ENCODE measurements around the gene ZMYND19.
"Not testable (repeated sequence)": the region's sequence is repeated elsewhere in the genome, so short reads cannot be mapped to it uniquely, and the experiment has no call there.

The ZMYND19 gene

DNA sequence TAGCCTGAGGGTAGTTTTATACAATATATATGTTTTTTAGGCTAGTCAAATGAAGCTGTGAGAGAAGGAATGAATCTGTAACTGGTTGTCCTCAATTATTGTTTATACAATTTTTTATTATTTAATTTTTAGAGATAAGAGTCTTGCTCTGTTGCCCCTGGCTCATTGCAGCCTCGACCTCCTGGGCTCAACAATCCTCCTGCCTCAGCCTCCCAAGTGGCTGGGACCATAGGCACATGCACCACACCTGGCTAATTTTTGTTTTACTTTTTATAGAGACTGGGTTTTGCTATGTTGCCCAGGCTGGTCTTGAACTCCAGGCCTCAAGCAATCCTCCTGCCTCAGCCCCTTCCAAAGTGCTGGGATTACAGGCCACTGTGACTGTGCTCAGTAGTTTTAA lies 36.0 kb downstream of the ZMYND19 start:
- Histone ChIP-seq H3K27ac (ENCODE audit: low read depth, low read length) (no peak overlapping the region), H3K79me2 (ENCODE audit: control insufficient read depth, low read length) (peaks cover 22% of the 10 kb centered on the region), H3K4me1 (ENCODE audit: control insufficient read depth, low read length) (peaks cover 21% of the 10 kb centered on the region), H3F3A (ENCODE audit: control insufficient read depth, insufficient read depth) (peaks cover 17% of the 10 kb centered on the region), H3K27me3 (ENCODE audit: control insufficient read depth, low read length) (no peaks in the 10 kb centered on the region), H3K36me3 (ENCODE audit: control insufficient read depth, low read length) (peaks cover 55% of the 10 kb centered on the region), H3K4me3 (ENCODE audit: low read length) (no peak overlapping the region), H3K9me3 (ENCODE audit: control insufficient read depth, insufficient read depth, low read length) (no peaks in the 10 kb centered on the region), H3K9me2 (replicated peaks; ENCODE audit: control insufficient read depth, low read length) (no peaks in the 10 kb centered on the region), H4K20me1 (ENCODE audit: control insufficient read depth, insufficient read depth, low read depth, low read length) (no peaks in the 10 kb centered on the region), H3K4me2 (ENCODE audit: low read length) (no peak overlapping the region)
- TF ChIP-seq, protein P1, sequence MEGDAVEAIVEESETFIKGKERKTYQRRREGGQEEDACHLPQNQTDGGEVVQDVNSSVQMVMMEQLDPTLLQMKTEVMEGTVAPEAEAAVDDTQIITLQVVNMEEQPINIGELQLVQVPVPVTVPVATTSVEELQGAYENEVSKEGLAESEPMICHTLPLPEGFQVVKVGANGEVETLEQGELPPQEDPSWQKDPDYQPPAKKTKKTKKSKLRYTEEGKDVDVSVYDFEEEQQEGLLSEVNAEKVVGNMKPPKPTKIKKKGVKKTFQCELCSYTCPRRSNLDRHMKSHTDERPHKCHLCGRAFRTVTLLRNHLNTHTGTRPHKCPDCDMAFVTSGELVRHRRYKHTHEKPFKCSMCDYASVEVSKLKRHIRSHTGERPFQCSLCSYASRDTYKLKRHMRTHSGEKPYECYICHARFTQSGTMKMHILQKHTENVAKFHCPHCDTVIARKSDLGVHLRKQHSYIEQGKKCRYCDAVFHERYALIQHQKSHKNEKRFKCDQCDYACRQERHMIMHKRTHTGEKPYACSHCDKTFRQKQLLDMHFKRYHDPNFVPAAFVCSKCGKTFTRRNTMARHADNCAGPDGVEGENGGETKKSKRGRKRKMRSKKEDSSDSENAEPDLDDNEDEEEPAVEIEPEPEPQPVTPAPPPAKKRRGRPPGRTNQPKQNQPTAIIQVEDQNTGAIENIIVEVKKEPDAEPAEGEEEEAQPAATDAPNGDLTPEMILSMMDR (IDR thresholded peaks at IDR 0.05; ENCODE audit: low read depth, low read length, poor library complexity, severe bottlenecking) = no peak
- no peak for TF ChIP-seq EZH2phosphoT487 (IDR thresholded peaks at IDR 0.05; ENCODE audit: borderline replicate concordance, low read length)

DNA sequence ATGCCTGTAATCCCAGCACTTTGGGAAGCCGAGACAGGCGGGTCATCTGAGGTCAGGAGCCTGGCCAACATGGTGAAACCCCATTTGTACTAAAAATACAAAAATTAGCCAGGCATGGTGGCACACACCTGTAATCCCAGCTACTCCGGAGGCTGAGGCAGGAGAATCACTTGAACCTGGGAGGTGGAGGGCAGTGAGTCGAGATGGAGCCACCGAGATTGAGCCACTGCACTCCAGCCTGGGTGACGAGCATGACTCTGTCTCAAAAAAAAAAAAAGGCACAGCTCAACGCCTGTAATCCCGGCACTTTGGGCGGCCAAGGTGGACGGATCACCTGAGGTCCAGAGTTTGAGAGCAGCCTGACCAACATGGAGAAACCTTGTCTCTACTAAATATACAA lies 36.7 kb downstream of the ZMYND19 start:
- H3K27me3 ChIP-seq (ENCODE audit: control insufficient read depth, low read length); H3K4me3 ChIP-seq (ENCODE audit: low read length); H3K4me2 ChIP-seq (ENCODE audit: low read length); H3K9me3 ChIP-seq (ENCODE audit: control insufficient read depth, insufficient read depth, low read length); H4K20me1 ChIP-seq (ENCODE audit: control insufficient read depth, insufficient read depth, low read depth, low read length); H3K9me2 ChIP-seq (replicated peaks; ENCODE audit: control insufficient read depth, low read length); H3K27ac ChIP-seq (ENCODE audit: low read depth, low read length): not testable (repeated sequence)
- Histone ChIP-seq H3K36me3 (ENCODE audit: control insufficient read depth, low read length) (peaks cover 54% of the 10 kb centered on the region), H3K79me2 (ENCODE audit: control insufficient read depth, low read length) (peaks cover 22% of the 10 kb centered on the region), H3K4me1 (ENCODE audit: control insufficient read depth, low read length) (peaks cover 28% of the 10 kb centered on the region), H3F3A (ENCODE audit: control insufficient read depth, insufficient read depth) (peaks cover 17% of the 10 kb centered on the region)

DNA sequence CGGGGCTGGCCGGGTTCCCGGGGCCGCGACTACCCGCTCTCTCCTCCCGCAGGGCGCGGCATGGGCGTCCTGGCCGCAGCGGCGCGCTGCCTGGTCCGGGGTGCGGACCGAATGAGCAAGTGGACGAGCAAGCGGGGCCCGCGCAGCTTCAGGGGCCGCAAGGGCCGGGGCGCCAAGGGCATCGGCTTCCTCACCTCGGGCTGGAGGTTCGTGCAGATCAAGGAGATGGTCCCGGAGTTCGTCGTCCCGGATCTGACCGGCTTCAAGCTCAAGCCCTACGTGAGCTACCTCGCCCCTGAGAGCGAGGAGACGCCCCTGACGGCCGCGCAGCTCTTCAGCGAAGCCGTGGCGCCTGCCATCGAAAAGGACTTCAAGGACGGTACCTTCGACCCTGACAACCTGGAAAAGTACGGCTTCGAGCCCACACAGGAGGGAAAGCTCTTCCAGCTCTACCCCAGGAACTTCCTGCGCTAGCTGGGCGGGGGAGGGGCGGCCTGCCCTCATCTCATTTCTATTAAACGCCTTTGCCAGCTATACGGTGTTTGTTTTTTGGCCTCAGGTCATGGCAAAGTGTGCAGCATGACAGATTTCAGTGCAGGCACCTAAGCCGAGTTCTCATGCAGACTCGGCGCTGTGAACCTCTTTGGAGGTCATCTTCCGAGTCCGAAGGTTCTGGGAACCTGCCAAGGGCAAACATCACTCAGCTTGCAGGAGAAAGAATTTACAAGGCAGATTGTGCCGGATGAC lies 38.1 kb downstream of the ZMYND19 start:
- Histone ChIP-seq H3K9me3 (ENCODE audit: control insufficient read depth, insufficient read depth, low read length) (no peaks in the 10 kb centered on the region), H3K27ac (ENCODE audit: low read depth, low read length) (peak overlapping the region; percentile 50), H4K20me1 (ENCODE audit: control insufficient read depth, insufficient read depth, low read depth, low read length) (no peaks in the 10 kb centered on the region), H3F3A (ENCODE audit: control insufficient read depth, insufficient read depth) (peaks cover 17% of the 10 kb centered on the region), H3K79me2 (ENCODE audit: control insufficient read depth, low read length) (peaks cover 33% of the 10 kb centered on the region), H3K36me3 (ENCODE audit: control insufficient read depth, low read length) (peaks cover 44% of the 10 kb centered on the region), H3K4me2 (ENCODE audit: low read length) (peak overlapping the region; percentile 69), H3K27me3 (ENCODE audit: control insufficient read depth, low read length) (no peaks in the 10 kb centered on the region), H3K9me2 (replicated peaks; ENCODE audit: control insufficient read depth, low read length) (no peaks in the 10 kb centered on the region), H3K4me1 (ENCODE audit: control insufficient read depth, low read length) (peaks cover 43% of the 10 kb centered on the region), H3K4me3 (ENCODE audit: low read length) (peak overlapping the region; percentile 88)
- TF ChIP-seq EZH2phosphoT487 (IDR thresholded peaks at IDR 0.05; ENCODE audit: borderline replicate concordance, low read length) = no peak
- TF ChIP-seq, protein P1 (IDR thresholded peaks at IDR 0.05; ENCODE audit: low read depth, low read length, poor library complexity, severe bottlenecking) = no peak

DNA sequence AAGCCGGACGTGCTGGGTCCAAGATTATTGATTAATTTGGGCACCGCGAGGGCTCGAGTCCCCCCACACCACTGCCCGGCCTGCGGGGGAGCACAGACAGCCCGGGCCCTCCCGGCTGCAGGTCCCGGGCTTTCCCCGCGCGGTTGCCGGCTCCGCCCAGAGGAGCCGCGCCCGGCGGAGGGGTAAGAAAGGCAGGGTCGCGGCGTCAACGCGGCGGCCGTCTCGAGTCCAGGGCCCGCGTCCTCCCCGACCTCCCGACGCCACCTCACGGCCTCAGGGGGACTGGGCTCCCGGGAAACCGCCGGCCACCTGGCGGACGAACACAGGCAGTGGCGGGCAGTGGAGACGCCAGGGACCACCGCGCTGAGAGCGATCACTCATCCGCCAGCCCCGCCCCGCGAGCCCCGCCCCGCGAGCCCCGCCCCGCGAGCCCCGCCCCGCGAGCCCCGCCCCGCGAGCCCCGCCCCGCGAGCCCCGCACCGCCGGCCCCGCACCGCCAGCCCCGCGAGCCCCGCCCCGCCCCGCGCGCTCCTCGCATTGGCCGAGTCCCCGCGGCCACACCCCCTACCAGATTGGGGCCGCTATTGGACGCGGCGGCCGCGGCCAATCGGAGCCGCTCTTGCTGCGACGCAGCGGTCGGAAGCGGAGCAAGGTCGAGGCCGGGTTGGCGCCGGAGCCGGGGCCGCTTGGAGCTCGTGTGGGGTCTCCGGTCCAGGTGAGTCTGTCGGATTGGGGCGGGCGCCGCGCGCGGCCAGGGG lies 38.9 kb downstream of the ZMYND19 start, which contains the start of gene MRPL41:
MRPL41 (plus strand) TSS at position 616 of the 758 bp plus-strand sequence. CDS start 203 bp downstream, outside the sequence.
- H3K4me3 ChIP-seq (ENCODE audit: low read length) = peak within 1 kb of the TSS; percentile 88

DNA sequence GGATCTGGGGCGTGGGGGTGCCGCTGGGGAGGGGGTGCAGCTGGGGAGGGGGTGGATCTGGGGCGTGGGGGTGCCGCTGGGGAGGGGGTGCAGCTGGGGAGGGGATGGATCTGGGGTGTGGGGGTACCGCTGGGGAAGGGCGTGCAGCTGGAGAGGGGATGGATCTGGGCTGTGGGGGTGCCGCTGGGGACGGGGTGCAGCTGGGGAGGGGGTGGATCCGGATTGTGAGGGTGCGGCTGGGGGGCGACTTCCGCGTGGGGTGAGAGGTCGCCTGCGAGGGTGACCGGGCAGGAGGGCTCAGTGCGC lies 39.4 kb downstream of the ZMYND19 start:
- Histone ChIP-seq H3K79me2 (ENCODE audit: control insufficient read depth, low read length) (peaks cover 36% of the 10 kb centered on the region), H3K4me1 (ENCODE audit: control insufficient read depth, low read length) (peaks cover 56% of the 10 kb centered on the region), H3K36me3 (ENCODE audit: control insufficient read depth, low read length) (peaks cover 31% of the 10 kb centered on the region), H3F3A (ENCODE audit: control insufficient read depth, insufficient read depth) (peaks cover 17% of the 10 kb centered on the region), H3K27ac (ENCODE audit: low read depth, low read length) (peak overlapping the region; percentile 65), H3K4me2 (ENCODE audit: low read length) (peak overlapping the region; percentile 83), H3K4me3 (ENCODE audit: low read length) (peak overlapping the region; percentile 80)
- H3K27me3 ChIP-seq (ENCODE audit: control insufficient read depth, low read length); H3K9me3 ChIP-seq (ENCODE audit: control insufficient read depth, insufficient read depth, low read length); H4K20me1 ChIP-seq (ENCODE audit: control insufficient read depth, insufficient read depth, low read depth, low read length); H3K9me2 ChIP-seq (replicated peaks; ENCODE audit: control insufficient read depth, low read length): not testable (repeated sequence)

More for the DNA sequence above, 38.9 kb downstream of the ZMYND19 start, which contains the start of gene MRPL41:
- Histone ChIP-seq H3K4me1 (ENCODE audit: control insufficient read depth, low read length) (peaks cover 50% of the 10 kb centered on the region), H3F3A (ENCODE audit: control insufficient read depth, insufficient read depth) (peaks cover 17% of the 10 kb centered on the region), H4K20me1 (ENCODE audit: control insufficient read depth, insufficient read depth, low read depth, low read length) (no peaks in the 10 kb centered on the region), H3K9me3 (ENCODE audit: control insufficient read depth, insufficient read depth, low read length) (no peaks in the 10 kb centered on the region), H3K36me3 (ENCODE audit: control insufficient read depth, low read length) (peaks cover 37% of the 10 kb centered on the region), H3K79me2 (ENCODE audit: control insufficient read depth, low read length) (peaks cover 36% of the 10 kb centered on the region), H3K27me3 (ENCODE audit: control insufficient read depth, low read length) (no peaks in the 10 kb centered on the region), H3K9me2 (replicated peaks; ENCODE audit: control insufficient read depth, low read length) (no peaks in the 10 kb centered on the region), H3K27ac (ENCODE audit: low read depth, low read length) (peak within 1 kb of the TSS; percentile 65), H3K4me2 (ENCODE audit: low read length) (peak within 1 kb of the TSS; percentile 83)
- TF ChIP-seq EZH2phosphoT487 (IDR thresholded peaks at IDR 0.05; ENCODE audit: borderline replicate concordance, low read length) = no peak
- TF ChIP-seq, protein P1 (IDR thresholded peaks at IDR 0.05; ENCODE audit: low read depth, low read length, poor library complexity, severe bottlenecking) = peak; percentile 53
